Measurements from ENCODE around the gene PRRG1. TPM values are rescaled to one million over a fixed set of nuclear protein-coding genes. Genes with fewer than 3 reads are reported as not detected.

The PRRG1 gene
- total and polyA plus RNA-seq, 2 of the 13 experiments (the other 11 are each of a cell fraction or from before 2014, with no cell fraction given): 5.0 to 11.0 TPM

- CTCF ChIA-PET (ENCODE audit: low intra/inter-chr PET ratio, low total read pairs): no interaction called here
- Histone ChIP-seq H3K79me2 (ENCODE audit: insufficient read depth, low read length) (no peaks in the 10 kb centered on the region), H3K27ac (ENCODE audit: extremely low read length, insufficient read depth, low read length) (no peak overlapping the region), H3K36me3 (replicated peaks in 1 of 2; ENCODE audit: control insufficient read depth in 1 of 2, insufficient read depth in 2 of 2, low read length in 2 of 2) (no peaks in the 10 kb centered on the region), H2AFZ (ENCODE audit: low read length) (no peak overlapping the region), H3K9ac (ENCODE audit: insufficient read depth, low read depth, low read length) (no peak overlapping the region), H3K4me1 (ENCODE audit: insufficient read depth, low read length) (no peaks in the 10 kb centered on the region), H3K27me3 (ENCODE audit: control insufficient read depth in 1 of 2, insufficient read depth in 2 of 2, low read length in 2 of 2) (no peaks in the 10 kb centered on the region), H3K4me3 (replicated peaks in 1 of 3; ENCODE audit: insufficient read depth in 1 of 3, low read depth in 2 of 3, low read length in 3 of 3) (no peak overlapping the region), H3K9me3 (ENCODE audit: low read length) (no peaks in the 10 kb centered on the region), H4K20me1 (ENCODE audit: insufficient read depth, low read length) (no peaks in the 10 kb centered on the region), H3K4me2 (ENCODE audit: low read depth, low read length) (no peak overlapping the region)
- in situ Hi-C loops (cut with HindIII; ENCODE audit: extremely low pct_ligation_motif_present, low pct_unique_long_range_greater_than_20kb) (no loop called here), intact Hi-C loops (cut with micrococcal nuclease; ENCODE audit: unreplicated experiment) (no loop called here)
- FAIRE-seq (no peak), DNase-seq (ENCODE audit: low spot score) (no peak), ATAC-seq (no peak)
- POLR2A ChIA-PET: no interaction called here
- no CpG with 5 or more reads among the region's 4 CpGs for WGBS (ENCODE audit: low lambda C conversion rate)
- BruUV-seq (replicated peaks): no TSS peak
- no peak for TF ChIP-seq ZFAT (CRISPR knock-in tag; conservative IDR thresholded peaks at IDR 0.05)
- no peak for TF ChIP-seq TBL1XR1 (IDR thresholded peaks at IDR 0.05; ENCODE audit: borderline replicate concordance, low read length, partially characterized antibody)
- TF ChIP-seq SNAPC5 (CRISPR knock-in tag; IDR thresholded peaks at IDR 0.05; ENCODE audit: borderline replicate concordance): no peak
- no peak for TF ChIP-seq ZBTB21 (CRISPR knock-in tag; IDR thresholded peaks at IDR 0.05)
- TF ChIP-seq ZFP62 (CRISPR knock-in tag; IDR thresholded peaks at IDR 0.05): no peak
Measured at GRCh38 chrX:37388413-37388812, 39.2 kb downstream of the PRRG1 start.

GRCh38 chrX:37405956-37406355 is 56.8 kb downstream of the PRRG1 start:
- DNase-seq (ENCODE audit: low spot score) (no peak), FAIRE-seq (no peak), ATAC-seq (no peak)
- Histone ChIP-seq H3K27ac (ENCODE audit: extremely low read length, insufficient read depth, low read length) (no peak overlapping the region), H2AFZ (ENCODE audit: low read length) (no peak overlapping the region), H3K36me3 (replicated peaks in 1 of 2; ENCODE audit: control insufficient read depth in 1 of 2, insufficient read depth in 2 of 2, low read length in 2 of 2) (no peaks in the 10 kb centered on the region), H3K9ac (ENCODE audit: insufficient read depth, low read depth, low read length) (no peak overlapping the region), H3K27me3 (ENCODE audit: control insufficient read depth in 1 of 2, insufficient read depth in 2 of 2, low read length in 2 of 2) (no peaks in the 10 kb centered on the region), H3K4me1 (ENCODE audit: insufficient read depth, low read length) (no peaks in the 10 kb centered on the region), H4K20me1 (ENCODE audit: insufficient read depth, low read length) (no peaks in the 10 kb centered on the region), H3K4me3 (replicated peaks in 1 of 3; ENCODE audit: insufficient read depth in 1 of 3, low read depth in 2 of 3, low read length in 3 of 3) (no peak overlapping the region), H3K79me2 (ENCODE audit: insufficient read depth, low read length) (no peaks in the 10 kb centered on the region), H3K4me2 (ENCODE audit: low read depth, low read length) (no peak overlapping the region), H3K9me3 (ENCODE audit: low read length) (no peaks in the 10 kb centered on the region)
- in situ Hi-C loops (cut with HindIII; ENCODE audit: extremely low pct_ligation_motif_present, low pct_unique_long_range_greater_than_20kb) (no loop called here), intact Hi-C loops (cut with micrococcal nuclease; ENCODE audit: unreplicated experiment) (no loop called here)
- ChIA-PET CTCF (ENCODE audit: low intra/inter-chr PET ratio, low total read pairs) (no interaction called here), POLR2A (no interaction called here)
- TF ChIP-seq TRIM24 (CRISPR knock-in tag; IDR thresholded peaks at IDR 0.05) (no peak), PRPF4 (IDR thresholded peaks at IDR 0.05; ENCODE audit: low read depth, low read length, poor library complexity, severe bottlenecking) (no peak), SRF (IDR thresholded peaks at IDR 0.05; ENCODE audit: low read depth, low read length) (no peak), ZNF224 (CRISPR knock-in tag; IDR thresholded peaks at IDR 0.05) (no peak), ZNF510 (CRISPR knock-in tag; IDR thresholded peaks at IDR 0.05; ENCODE audit: low read depth) (no peak), SETDB1 (CRISPR knock-in tag; IDR thresholded peaks at IDR 0.05; ENCODE audit: borderline replicate concordance) (no peak), ELF4 (CRISPR knock-in tag; IDR thresholded peaks at IDR 0.05; ENCODE audit: borderline replicate concordance) (no peak), HNRNPK (IDR thresholded peaks at IDR 0.05; ENCODE audit: low read depth, low read length, poor library complexity, severe bottlenecking) (no peak), ZNF839 (CRISPR knock-in tag; IDR thresholded peaks at IDR 0.05; ENCODE audit: borderline replicate concordance) (no peak), HOXD1 (CRISPR knock-in tag; IDR thresholded peaks at IDR 0.05) (no peak), ZNF724P (CRISPR knock-in tag; IDR thresholded peaks at IDR 0.05; ENCODE audit: borderline replicate concordance) (no peak), ZSCAN25 (CRISPR knock-in tag; IDR thresholded peaks at IDR 0.05) (no peak), ZBTB44 (CRISPR knock-in tag; IDR thresholded peaks at IDR 0.05) (no peak), KLF6 (CRISPR knock-in tag; IDR thresholded peaks at IDR 0.05) (no peak), SALL2 (CRISPR knock-in tag; IDR thresholded peaks at IDR 0.05) (no peak)
- no TSS peak for BruUV-seq (replicated peaks)
- WGBS (ENCODE audit: low lambda C conversion rate): 100% methylated on average over 1 of the region's 1 CpG

Data from HepG2 (cell line).